Calu3 (cell line): ENCODE data around the gene DGUOK. TPM values are rescaled to one million over a fixed set of nuclear protein-coding genes. Genes with fewer than 3 reads are reported as not detected.
"Not testable (repeated sequence)": the region's sequence is repeated elsewhere in the genome, so short reads cannot be mapped to it uniquely, and the experiment has no call there.

Experiments used
- BruUV-seq: library from RNA; stranded (reverse); fragments of 400-500 nt; replicated peaks from 2 replicates; lab custom pipeline; 2021; lab: Mats Ljungman, UMichigan
- CTCF ChIA-PET: fragments of 300-600 bp; sonication (Branson Sonifier 250); formaldehyde crosslinking; loops from one replicate; lab custom pipeline; 2022; ENCODE audit warnings: antibody characterized with exemption; lab: Charles Lee
- DNase-seq: peaks from one replicate; pipeline ENCODE4 v3.0.0; 2022
- H3K27ac Mint-ChIP-seq: one replicate; pipeline ENCODE4 v1.8.0; 2022; ENCODE audit warnings: mixed read lengths; ENCODE audit not compliant: unreplicated experiment
- H3K27me3 Mint-ChIP-seq: one replicate; pipeline ENCODE4 v1.8.0; 2022; ENCODE audit warnings: mixed read lengths; ENCODE audit not compliant: unreplicated experiment
- H3K36me3 Mint-ChIP-seq: one replicate; pipeline ENCODE4 v1.8.0; 2022; ENCODE audit warnings: mild to moderate bottlenecking, moderate library complexity, mixed read lengths; ENCODE audit not compliant: insufficient read depth, unreplicated experiment
- H3K4me1 Mint-ChIP-seq: one replicate; pipeline ENCODE4 v1.8.0; 2022; ENCODE audit warnings: mild to moderate bottlenecking, low read depth, mixed read lengths; ENCODE audit not compliant: unreplicated experiment
- H3K4me3 Mint-ChIP-seq: one replicate; pipeline ENCODE4 v1.8.0; 2022; ENCODE audit warnings: mild to moderate bottlenecking, low read depth, moderate library complexity, mixed read lengths; ENCODE audit not compliant: unreplicated experiment
- H3K9me3 Mint-ChIP-seq: one replicate; pipeline ENCODE4 v1.8.0; 2022; ENCODE audit warnings: low read depth, mixed read lengths; ENCODE audit not compliant: unreplicated experiment
- intact Hi-C: fragments of 100-400 bp; cut with micrococcal nuclease; formaldehyde crosslinking; loops from one replicate; pipeline ENCODE4 v1.10.0; 2022; ENCODE audit not compliant: unreplicated experiment
- total RNA-seq: library from RNA; stranded (reverse); gene quantifications from 2 replicates; pipeline ENCODE4 v1.2.3, GENCODE V29; 2022
- TF ChIP-seq, protein P1 (sequence below): fragments of 200-600 bp; IDR thresholded peaks from one replicate; pipeline ENCODE4 v1.8.0; 2022; ENCODE audit warnings: antibody characterized with exemption; ENCODE audit not compliant: unreplicated experiment

DGUOK gene
- total RNA-seq, 1 experiment from 2014 or later, result 78.6 TPM

DNA sequence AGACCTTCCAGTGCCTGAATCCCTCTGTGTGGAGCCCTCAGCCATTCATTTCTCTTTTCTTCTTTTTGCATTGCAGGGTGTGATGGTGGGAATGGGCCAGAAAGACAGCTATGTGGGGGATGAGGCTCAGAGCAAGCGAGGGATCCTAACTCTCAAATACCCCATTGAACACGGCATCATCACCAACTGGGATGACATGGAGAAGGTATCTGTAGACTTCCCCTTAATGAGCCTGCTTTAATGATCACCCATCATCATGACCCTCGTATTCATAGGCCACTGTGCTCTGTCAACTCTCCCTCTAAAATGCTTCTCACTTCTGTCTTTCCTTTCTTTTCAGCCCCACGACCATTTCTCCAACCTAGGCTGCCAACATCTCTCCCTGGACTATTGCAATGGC, 24.4 kb upstream of the DGUOK start:
- CTCF ChIA-PET, result no interaction called here
- H3K36me3 Mint-ChIP-seq, result no peaks in the 10 kb centered on the region
- intact Hi-C loops, result no loop called here
- H3K4me3 Mint-ChIP-seq, result no peak overlapping the region
- H3K4me1 Mint-ChIP-seq, result peaks cover 7% of the 10 kb centered on the region
- no peak for DNase-seq
- no TSS peak for BruUV-seq
- no peaks in the 10 kb centered on the region for H3K9me3 Mint-ChIP-seq
- H3K27me3 Mint-ChIP-seq, result peaks cover 23% of the 10 kb centered on the region
- no peak overlapping the region for H3K27ac Mint-ChIP-seq
- TF ChIP-seq, protein P1, sequence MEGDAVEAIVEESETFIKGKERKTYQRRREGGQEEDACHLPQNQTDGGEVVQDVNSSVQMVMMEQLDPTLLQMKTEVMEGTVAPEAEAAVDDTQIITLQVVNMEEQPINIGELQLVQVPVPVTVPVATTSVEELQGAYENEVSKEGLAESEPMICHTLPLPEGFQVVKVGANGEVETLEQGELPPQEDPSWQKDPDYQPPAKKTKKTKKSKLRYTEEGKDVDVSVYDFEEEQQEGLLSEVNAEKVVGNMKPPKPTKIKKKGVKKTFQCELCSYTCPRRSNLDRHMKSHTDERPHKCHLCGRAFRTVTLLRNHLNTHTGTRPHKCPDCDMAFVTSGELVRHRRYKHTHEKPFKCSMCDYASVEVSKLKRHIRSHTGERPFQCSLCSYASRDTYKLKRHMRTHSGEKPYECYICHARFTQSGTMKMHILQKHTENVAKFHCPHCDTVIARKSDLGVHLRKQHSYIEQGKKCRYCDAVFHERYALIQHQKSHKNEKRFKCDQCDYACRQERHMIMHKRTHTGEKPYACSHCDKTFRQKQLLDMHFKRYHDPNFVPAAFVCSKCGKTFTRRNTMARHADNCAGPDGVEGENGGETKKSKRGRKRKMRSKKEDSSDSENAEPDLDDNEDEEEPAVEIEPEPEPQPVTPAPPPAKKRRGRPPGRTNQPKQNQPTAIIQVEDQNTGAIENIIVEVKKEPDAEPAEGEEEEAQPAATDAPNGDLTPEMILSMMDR, result no peak

DNA sequence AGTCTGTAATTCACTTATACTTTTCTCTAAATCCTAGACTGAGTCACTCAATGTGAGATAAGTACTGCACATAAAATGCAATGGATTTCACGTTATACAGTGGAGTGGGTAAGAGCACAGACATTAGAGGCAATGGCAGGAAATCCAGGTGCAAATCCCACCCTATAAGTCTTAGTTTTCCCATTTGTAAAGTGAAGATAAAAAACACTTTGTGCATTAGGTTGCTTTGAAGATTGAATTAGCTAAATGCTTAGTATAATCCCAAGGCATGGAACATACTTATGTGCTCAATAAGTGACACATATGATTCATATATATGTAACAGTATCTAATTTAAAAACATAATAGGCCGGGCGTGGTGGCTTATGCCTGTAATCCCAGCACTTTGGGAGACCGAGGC, 23.4 kb upstream of the DGUOK start:
- H3K9me3 Mint-ChIP-seq, result no peaks in the 10 kb centered on the region

GRCh38 chr2:73903949-73904613, 22.6 kb upstream of the DGUOK start:
- CTCF ChIA-PET, result interaction anchor here (0.6 to 0.7 kb wide), 7 partner anchors 61 to 1853 kb away, joined by 3 to 6 read pairs (median 4); no protein-coding TSS in a partner anchor
- H3K36me3 Mint-ChIP-seq, BruUV-seq, DNase-seq, H3K27ac Mint-ChIP-seq, H3K9me3 Mint-ChIP-seq, H3K4me1 Mint-ChIP-seq, H3K4me3 Mint-ChIP-seq, intact Hi-C loops: not testable (repeated sequence)
- peaks cover 23% of the 10 kb centered on the region for H3K27me3 Mint-ChIP-seq

More for the DNA sequence above, 23.4 kb upstream of the DGUOK start:
- Mint-ChIP-seq H3K27me3 (peaks cover 23% of the 10 kb centered on the region), H3K4me3 (no peak overlapping the region), H3K4me1 (no peaks in the 10 kb centered on the region), H3K36me3 (no peaks in the 10 kb centered on the region), H3K27ac (no peak overlapping the region)
- intact Hi-C loops, result no loop called here
- CTCF ChIA-PET, result interaction anchor here (0.7 to 0.8 kb wide), 4 partner anchors 8 to 1854 kb away, joined by 3 to 6 read pairs (median 4); no protein-coding TSS in a partner anchor
- no TSS peak for BruUV-seq
- TF ChIP-seq, protein P1, result no peak
- DNase-seq, result no peak

DNA sequence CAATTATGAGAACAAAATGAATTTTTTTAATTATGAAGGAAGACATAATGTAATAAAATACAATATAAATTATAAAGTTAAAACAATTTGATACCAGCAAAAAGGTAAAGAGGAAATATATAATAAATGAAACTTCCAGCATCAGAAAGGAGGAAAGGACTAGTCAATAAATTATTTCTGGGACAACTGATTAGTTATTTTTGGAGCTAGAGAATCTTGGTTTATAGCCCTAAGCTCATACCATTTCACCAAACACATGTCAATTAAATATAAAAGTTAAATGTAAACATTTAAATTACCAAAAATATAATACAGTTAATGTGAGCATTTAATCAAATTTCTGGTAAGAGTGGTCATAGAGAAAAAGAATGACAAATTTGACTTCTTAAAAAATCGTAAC, 21.7 kb upstream of the DGUOK start:
- TF ChIP-seq, protein P1, result no peak
- no peaks in the 10 kb centered on the region for H3K36me3 Mint-ChIP-seq
- peaks cover 23% of the 10 kb centered on the region for H3K27me3 Mint-ChIP-seq
- no peaks in the 10 kb centered on the region for H3K9me3 Mint-ChIP-seq
- H3K4me1 Mint-ChIP-seq, result no peaks in the 10 kb centered on the region
- no TSS peak for BruUV-seq
- CTCF ChIA-PET, result no interaction called here
- H3K4me3 Mint-ChIP-seq, result no peak overlapping the region
- intact Hi-C loops, result no loop called here
- H3K27ac Mint-ChIP-seq, result no peak overlapping the region
- no peak for DNase-seq
